ENCODE data around the gene GAS7. TPM values are rescaled to one million over a fixed set of nuclear protein-coding genes. Genes with fewer than 3 reads are reported as not detected.

The GAS7 gene
- total and polyA plus RNA-seq, 9 of the 15 experiments (the other 6 are each of a cell fraction or from before 2014, with no cell fraction given): 0.11 to 0.33 TPM; not detected in 7

- TF ChIP-seq, protein P1, sequence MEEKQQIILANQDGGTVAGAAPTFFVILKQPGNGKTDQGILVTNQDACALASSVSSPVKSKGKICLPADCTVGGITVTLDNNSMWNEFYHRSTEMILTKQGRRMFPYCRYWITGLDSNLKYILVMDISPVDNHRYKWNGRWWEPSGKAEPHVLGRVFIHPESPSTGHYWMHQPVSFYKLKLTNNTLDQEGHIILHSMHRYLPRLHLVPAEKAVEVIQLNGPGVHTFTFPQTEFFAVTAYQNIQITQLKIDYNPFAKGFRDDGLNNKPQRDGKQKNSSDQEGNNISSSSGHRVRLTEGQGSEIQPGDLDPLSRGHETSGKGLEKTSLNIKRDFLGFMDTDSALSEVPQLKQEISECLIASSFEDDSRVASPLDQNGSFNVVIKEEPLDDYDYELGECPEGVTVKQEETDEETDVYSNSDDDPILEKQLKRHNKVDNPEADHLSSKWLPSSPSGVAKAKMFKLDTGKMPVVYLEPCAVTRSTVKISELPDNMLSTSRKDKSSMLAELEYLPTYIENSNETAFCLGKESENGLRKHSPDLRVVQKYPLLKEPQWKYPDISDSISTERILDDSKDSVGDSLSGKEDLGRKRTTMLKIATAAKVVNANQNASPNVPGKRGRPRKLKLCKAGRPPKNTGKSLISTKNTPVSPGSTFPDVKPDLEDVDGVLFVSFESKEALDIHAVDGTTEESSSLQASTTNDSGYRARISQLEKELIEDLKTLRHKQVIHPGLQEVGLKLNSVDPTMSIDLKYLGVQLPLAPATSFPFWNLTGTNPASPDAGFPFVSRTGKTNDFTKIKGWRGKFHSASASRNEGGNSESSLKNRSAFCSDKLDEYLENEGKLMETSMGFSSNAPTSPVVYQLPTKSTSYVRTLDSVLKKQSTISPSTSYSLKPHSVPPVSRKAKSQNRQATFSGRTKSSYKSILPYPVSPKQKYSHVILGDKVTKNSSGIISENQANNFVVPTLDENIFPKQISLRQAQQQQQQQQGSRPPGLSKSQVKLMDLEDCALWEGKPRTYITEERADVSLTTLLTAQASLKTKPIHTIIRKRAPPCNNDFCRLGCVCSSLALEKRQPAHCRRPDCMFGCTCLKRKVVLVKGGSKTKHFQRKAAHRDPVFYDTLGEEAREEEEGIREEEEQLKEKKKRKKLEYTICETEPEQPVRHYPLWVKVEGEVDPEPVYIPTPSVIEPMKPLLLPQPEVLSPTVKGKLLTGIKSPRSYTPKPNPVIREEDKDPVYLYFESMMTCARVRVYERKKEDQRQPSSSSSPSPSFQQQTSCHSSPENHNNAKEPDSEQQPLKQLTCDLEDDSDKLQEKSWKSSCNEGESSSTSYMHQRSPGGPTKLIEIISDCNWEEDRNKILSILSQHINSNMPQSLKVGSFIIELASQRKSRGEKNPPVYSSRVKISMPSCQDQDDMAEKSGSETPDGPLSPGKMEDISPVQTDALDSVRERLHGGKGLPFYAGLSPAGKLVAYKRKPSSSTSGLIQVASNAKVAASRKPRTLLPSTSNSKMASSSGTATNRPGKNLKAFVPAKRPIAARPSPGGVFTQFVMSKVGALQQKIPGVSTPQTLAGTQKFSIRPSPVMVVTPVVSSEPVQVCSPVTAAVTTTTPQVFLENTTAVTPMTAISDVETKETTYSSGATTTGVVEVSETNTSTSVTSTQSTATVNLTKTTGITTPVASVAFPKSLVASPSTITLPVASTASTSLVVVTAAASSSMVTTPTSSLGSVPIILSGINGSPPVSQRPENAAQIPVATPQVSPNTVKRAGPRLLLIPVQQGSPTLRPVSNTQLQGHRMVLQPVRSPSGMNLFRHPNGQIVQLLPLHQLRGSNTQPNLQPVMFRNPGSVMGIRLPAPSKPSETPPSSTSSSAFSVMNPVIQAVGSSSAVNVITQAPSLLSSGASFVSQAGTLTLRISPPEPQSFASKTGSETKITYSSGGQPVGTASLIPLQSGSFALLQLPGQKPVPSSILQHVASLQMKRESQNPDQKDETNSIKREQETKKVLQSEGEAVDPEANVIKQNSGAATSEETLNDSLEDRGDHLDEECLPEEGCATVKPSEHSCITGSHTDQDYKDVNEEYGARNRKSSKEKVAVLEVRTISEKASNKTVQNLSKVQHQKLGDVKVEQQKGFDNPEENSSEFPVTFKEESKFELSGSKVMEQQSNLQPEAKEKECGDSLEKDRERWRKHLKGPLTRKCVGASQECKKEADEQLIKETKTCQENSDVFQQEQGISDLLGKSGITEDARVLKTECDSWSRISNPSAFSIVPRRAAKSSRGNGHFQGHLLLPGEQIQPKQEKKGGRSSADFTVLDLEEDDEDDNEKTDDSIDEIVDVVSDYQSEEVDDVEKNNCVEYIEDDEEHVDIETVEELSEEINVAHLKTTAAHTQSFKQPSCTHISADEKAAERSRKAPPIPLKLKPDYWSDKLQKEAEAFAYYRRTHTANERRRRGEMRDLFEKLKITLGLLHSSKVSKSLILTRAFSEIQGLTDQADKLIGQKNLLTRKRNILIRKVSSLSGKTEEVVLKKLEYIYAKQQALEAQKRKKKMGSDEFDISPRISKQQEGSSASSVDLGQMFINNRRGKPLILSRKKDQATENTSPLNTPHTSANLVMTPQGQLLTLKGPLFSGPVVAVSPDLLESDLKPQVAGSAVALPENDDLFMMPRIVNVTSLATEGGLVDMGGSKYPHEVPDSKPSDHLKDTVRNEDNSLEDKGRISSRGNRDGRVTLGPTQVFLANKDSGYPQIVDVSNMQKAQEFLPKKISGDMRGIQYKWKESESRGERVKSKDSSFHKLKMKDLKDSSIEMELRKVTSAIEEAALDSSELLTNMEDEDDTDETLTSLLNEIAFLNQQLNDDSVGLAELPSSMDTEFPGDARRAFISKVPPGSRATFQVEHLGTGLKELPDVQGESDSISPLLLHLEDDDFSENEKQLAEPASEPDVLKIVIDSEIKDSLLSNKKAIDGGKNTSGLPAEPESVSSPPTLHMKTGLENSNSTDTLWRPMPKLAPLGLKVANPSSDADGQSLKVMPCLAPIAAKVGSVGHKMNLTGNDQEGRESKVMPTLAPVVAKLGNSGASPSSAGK (IDR thresholded peaks at IDR 0.05): no peak
- TF ChIP-seq RNF2 (IDR thresholded peaks at IDR 0.05) (no peak), DLX4 (CRISPR knock-in tag; IDR thresholded peaks at IDR 0.05) (no peak), TCF15 (CRISPR knock-in tag; IDR thresholded peaks at IDR 0.05) (no peak), E2F5 (CRISPR knock-in tag; IDR thresholded peaks at IDR 0.05) (no peak)
- TF ChIP-seq, protein P2, sequence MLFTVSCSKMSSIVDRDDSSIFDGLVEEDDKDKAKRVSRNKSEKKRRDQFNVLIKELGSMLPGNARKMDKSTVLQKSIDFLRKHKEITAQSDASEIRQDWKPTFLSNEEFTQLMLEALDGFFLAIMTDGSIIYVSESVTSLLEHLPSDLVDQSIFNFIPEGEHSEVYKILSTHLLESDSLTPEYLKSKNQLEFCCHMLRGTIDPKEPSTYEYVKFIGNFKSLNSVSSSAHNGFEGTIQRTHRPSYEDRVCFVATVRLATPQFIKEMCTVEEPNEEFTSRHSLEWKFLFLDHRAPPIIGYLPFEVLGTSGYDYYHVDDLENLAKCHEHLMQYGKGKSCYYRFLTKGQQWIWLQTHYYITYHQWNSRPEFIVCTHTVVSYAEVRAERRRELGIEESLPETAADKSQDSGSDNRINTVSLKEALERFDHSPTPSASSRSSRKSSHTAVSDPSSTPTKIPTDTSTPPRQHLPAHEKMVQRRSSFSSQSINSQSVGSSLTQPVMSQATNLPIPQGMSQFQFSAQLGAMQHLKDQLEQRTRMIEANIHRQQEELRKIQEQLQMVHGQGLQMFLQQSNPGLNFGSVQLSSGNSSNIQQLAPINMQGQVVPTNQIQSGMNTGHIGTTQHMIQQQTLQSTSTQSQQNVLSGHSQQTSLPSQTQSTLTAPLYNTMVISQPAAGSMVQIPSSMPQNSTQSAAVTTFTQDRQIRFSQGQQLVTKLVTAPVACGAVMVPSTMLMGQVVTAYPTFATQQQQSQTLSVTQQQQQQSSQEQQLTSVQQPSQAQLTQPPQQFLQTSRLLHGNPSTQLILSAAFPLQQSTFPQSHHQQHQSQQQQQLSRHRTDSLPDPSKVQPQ (CRISPR knock-in tag; IDR thresholded peaks at IDR 0.05; ENCODE audit: borderline replicate concordance): no peak
- TF ChIP-seq, protein P3, sequence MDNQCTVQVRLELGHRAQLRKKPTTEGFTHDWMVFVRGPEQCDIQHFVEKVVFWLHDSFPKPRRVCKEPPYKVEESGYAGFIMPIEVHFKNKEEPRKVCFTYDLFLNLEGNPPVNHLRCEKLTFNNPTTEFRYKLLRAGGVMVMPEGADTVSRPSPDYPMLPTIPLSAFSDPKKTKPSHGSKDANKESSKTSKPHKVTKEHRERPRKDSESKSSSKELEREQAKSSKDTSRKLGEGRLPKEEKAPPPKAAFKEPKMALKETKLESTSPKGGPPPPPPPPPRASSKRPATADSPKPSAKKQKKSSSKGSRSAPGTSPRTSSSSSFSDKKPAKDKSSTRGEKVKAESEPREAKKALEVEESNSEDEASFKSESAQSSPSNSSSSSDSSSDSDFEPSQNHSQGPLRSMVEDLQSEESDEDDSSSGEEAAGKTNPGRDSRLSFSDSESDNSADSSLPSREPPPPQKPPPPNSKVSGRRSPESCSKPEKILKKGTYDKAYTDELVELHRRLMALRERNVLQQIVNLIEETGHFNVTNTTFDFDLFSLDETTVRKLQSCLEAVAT (IDR thresholded peaks at IDR 0.05): no peak
Observed at GRCh38 chr17:10109146-10109545, 89.3 kb downstream of the GAS7 start (continued).
